ENCODE data around the gene PPAT.

DNA sequence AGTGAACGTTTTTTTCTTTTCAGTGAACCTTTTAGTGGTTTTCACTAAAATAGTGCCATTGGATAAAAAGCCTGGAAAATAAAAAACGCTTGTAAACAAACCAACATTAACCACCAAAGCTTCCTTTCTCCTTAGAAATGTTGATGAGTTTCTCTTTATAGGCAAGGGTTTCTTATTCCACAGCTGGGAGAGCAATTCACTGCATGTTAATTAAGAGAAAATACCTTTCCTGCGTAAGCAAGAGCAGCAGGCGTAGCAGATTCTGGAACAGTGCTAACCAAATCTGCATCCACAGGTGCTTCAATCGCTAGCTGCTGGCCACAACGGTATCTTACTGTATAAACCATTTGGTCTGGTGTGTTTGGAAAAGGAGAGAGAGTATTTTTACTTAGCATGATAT is 34.9 kb downstream of the PPAT start:
- TF ChIP-seq, protein P1, sequence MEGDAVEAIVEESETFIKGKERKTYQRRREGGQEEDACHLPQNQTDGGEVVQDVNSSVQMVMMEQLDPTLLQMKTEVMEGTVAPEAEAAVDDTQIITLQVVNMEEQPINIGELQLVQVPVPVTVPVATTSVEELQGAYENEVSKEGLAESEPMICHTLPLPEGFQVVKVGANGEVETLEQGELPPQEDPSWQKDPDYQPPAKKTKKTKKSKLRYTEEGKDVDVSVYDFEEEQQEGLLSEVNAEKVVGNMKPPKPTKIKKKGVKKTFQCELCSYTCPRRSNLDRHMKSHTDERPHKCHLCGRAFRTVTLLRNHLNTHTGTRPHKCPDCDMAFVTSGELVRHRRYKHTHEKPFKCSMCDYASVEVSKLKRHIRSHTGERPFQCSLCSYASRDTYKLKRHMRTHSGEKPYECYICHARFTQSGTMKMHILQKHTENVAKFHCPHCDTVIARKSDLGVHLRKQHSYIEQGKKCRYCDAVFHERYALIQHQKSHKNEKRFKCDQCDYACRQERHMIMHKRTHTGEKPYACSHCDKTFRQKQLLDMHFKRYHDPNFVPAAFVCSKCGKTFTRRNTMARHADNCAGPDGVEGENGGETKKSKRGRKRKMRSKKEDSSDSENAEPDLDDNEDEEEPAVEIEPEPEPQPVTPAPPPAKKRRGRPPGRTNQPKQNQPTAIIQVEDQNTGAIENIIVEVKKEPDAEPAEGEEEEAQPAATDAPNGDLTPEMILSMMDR (conservative IDR thresholded peaks at IDR 0.05; ENCODE audit: low read length) = no peak
- no peak for TF ChIP-seq EZH2phosphoT487 (IDR thresholded peaks at IDR 0.05; ENCODE audit: borderline replicate concordance)
